Endothelial cell of umbilical vein (primary cell): ENCODE data around the gene ANKDD1A. TPM values are rescaled to one million over a fixed set of nuclear protein-coding genes. Genes with fewer than 3 reads are reported as not detected.

Experiments
- BruUV-seq: library from RNA; stranded (reverse); fragments of 400-500 nt; replicated peaks from 2 replicates; lab custom pipeline; 2021; lab: Mats Ljungman, UMichigan
- CTCF ChIA-PET: fragments of 300-600, 350-600 bp; sonication (Branson Sonifier 250); formaldehyde crosslinking; loops from one replicate; lab custom pipeline; 2021; ENCODE audit warnings: antibody characterized with exemption, inconsistent platforms; lab: Charles Lee
- POLR2A ChIA-PET: fragments of 300-600, 350-600 bp; sonication (Branson Sonifier 250); formaldehyde crosslinking; loops from one replicate; lab custom pipeline; 2021; ENCODE audit warnings: antibody characterized with exemption, inconsistent platforms; lab: Charles Lee
- DNase-seq: peaks from one replicate; pipeline ENCODE4 v3.0.0-alpha.2; 2011; ENCODE audit warnings: low read depth, low spot score
- FAIRE-seq: peaks from 2 replicates; lab custom pipeline; 2011; peaks lifted over from hg19 to GRCh38; lab: Jason Lieb, UNC
- H2AFZ ChIP-seq: 2 replicates; pipeline ENCODE4 v1.6.0; 2012; ENCODE audit warnings: low read depth, low read length, control low read depth, inconsistent platforms
- H3K27ac ChIP-seq: 2 replicates; pipeline ENCODE4 v1.5.1; 2011; ENCODE audit warnings: low read depth, mild to moderate bottlenecking, control low read depth, low read length, moderate library complexity; ENCODE audit not compliant: insufficient read depth
- H3K27me3 ChIP-seq, 2 experiments: 2 replicates each; pipeline versions ENCODE4 v1.6.0 to v1.6.1; 2011; ENCODE audit warnings: low read length in 2 of 2, mixed read lengths in 1 of 2; ENCODE audit not compliant: control insufficient read depth in 2 of 2, insufficient read depth in 2 of 2
- H3K36me3 ChIP-seq, 2 experiments: 2 replicates in 1 of 2; 3 replicates in 1 of 2; pipeline ENCODE4 v1.5.1; 2011; ENCODE audit warnings: low read length in 2 of 2, mild to moderate bottlenecking in 1 of 2, moderate library complexity in 1 of 2; ENCODE audit not compliant: control insufficient read depth in 2 of 2, insufficient read depth in 2 of 2; ENCODE audit errors: extremely low read depth in 1 of 2
- H3K4me1 ChIP-seq: 3 replicates; pipeline ENCODE4 v1.5.1; 2011; ENCODE audit warnings: mild to moderate bottlenecking, low read length; ENCODE audit not compliant: control insufficient read depth, insufficient read depth; ENCODE audit errors: extremely low read depth
- H3K4me2 ChIP-seq: 2 replicates; pipeline ENCODE4 v1.6.1; 2011; ENCODE audit warnings: low read length, control low read depth, mixed read lengths; ENCODE audit not compliant: insufficient read depth
- H3K4me3 ChIP-seq, 3 experiments: fragments of 200-600 bp in 1 of 3; sonication (generic), shearing (Covaris generic) in 1 of 3; replicated peaks in 1 of 3; 2 replicates each; pipeline ENCODE4 v1.5.1; 2011 to 2016; ENCODE audit warnings: control low read depth in 3 of 3, low read length in 3 of 3, mild to moderate bottlenecking in 2 of 3, inconsistent platforms in 1 of 3, low read depth in 1 of 3, moderate library complexity in 1 of 3; ENCODE audit not compliant: insufficient read depth in 1 of 3
- H3K79me2 ChIP-seq: 2 replicates; pipeline ENCODE4 v1.6.0; 2012; ENCODE audit warnings: low read length, inconsistent platforms; ENCODE audit not compliant: control insufficient read depth, insufficient read depth
- H3K9ac ChIP-seq: replicated peaks from 2 replicates; pipeline ENCODE3; 2011; ENCODE audit warnings: low read length, control low read depth; ENCODE audit not compliant: insufficient read depth; ENCODE audit errors: extremely low read depth
- H3K9me1 ChIP-seq: replicated peaks from 3 replicates; pipeline ENCODE4 v1.6.0; 2011; ENCODE audit warnings: mild to moderate bottlenecking, low read length; ENCODE audit not compliant: control insufficient read depth, insufficient read depth; ENCODE audit errors: extremely low read depth
- H3K9me3 ChIP-seq: replicated peaks from 2 replicates; pipeline ENCODE4 v1.5.1; 2012; ENCODE audit warnings: low read length, inconsistent platforms; ENCODE audit not compliant: control insufficient read depth, insufficient read depth
- H4K20me1 ChIP-seq: replicated peaks from 2 replicates; pipeline ENCODE3; 2011; ENCODE audit warnings: mild to moderate bottlenecking, low read length; ENCODE audit not compliant: control insufficient read depth, insufficient read depth; ENCODE audit errors: extremely low read depth
- EZH2 ChIP-seq: IDR thresholded peaks from 2 replicates; pipeline ENCODE4 v1.6.1; 2012; ENCODE audit warnings: borderline replicate concordance, low read depth, mild to moderate bottlenecking, moderate library complexity, low read length, inconsistent platforms; ENCODE audit not compliant: severe bottlenecking
- FOS ChIP-seq: IDR thresholded peaks from 2 replicates; pipeline ENCODE4 v1.6.1; 2011; ENCODE audit warnings: mild to moderate bottlenecking, low read length, moderate library complexity, borderline replicate concordance; ENCODE audit not compliant: insufficient read depth
- GATA2 ChIP-seq: IDR thresholded peaks from 2 replicates; pipeline ENCODE4 v1.7.0; 2011; ENCODE audit warnings: low read depth, mild to moderate bottlenecking, moderate library complexity, mixed read lengths, low read length; ENCODE audit not compliant: insufficient read length, insufficient read depth
- JUN ChIP-seq: IDR thresholded peaks from 2 replicates; pipeline ENCODE4 v1.6.1; 2011; ENCODE audit warnings: borderline replicate concordance, low read depth; ENCODE audit not compliant: insufficient read length, insufficient read depth
- MYC ChIP-seq: IDR thresholded peaks from one replicate; pipeline ENCODE4 v1.6.1; 2011; ENCODE audit warnings: mild to moderate bottlenecking, low read depth, low read length
- POLR2A ChIP-seq: IDR thresholded peaks from 2 replicates; pipeline ENCODE4 v1.6.1; 2012; ENCODE audit warnings: low read depth, mild to moderate bottlenecking, control low read depth, low read length
- POLR2AphosphoS5 ChIP-seq: IDR thresholded peaks from 2 replicates; pipeline ENCODE4 v1.6.1; 2012; ENCODE audit warnings: low read depth, mild to moderate bottlenecking, control low read depth, low read length, moderate library complexity; ENCODE audit not compliant: insufficient read depth
- dilution Hi-C: fragments of 300-500 bp; cut with MboI; formaldehyde crosslinking; loops from one replicate; pipeline ENCODE4 v1.15.0; 2019; ENCODE audit warnings: low sequenced_read_pairs; ENCODE audit not compliant: extremely low pct_ligation_motif_present
- intact Hi-C: fragments of 100-400 bp; cut with micrococcal nuclease; formaldehyde crosslinking; loops from one replicate; pipeline ENCODE4 v1.10.0; 2022
- polyA plus RNA-seq, 4 experiments: library from polyadenylated mRNA; depleted of rRNA in 3 of 4; stranded (reverse) in 3 of 4; unstranded in 1 of 4; fragments of >200 nt; gene quantifications; 2 replicates each; pipeline versions ENCODE4 v1.2.1 to v1.2.3, GENCODE V29; 2011 to 2012; ENCODE audit warnings: missing spikeins in 1 of 4
- total RNA-seq: library from RNA; stranded (reverse); gene quantifications from 2 replicates; pipeline ENCODE4 v1.2.3, GENCODE V29; 2021
- TF ChIP-seq, protein P1 (sequence below): IDR thresholded peaks from 2 replicates; pipeline ENCODE4 v1.6.1; 2011; ENCODE audit not compliant: insufficient read depth, insufficient read length
- TF ChIP-seq, protein P2 (sequence below), 2 donors: IDR thresholded peaks; 1 replicate in 1 of 2; 2 replicates in 1 of 2; pipeline ENCODE4 v1.5.1; 2011; ENCODE audit warnings: low read length in 2 of 2, mild to moderate bottlenecking in 2 of 2, moderate library complexity in 2 of 2, control low read depth in 1 of 2, inconsistent platforms in 1 of 2, low read depth in 1 of 2; ENCODE audit not compliant: insufficient read depth in 1 of 2; ENCODE audit errors: extremely low read depth in 1 of 2

Gene ANKDD1A
- total and polyA plus RNA-seq, 2 donors (not counting 3 experiments of a cell fraction or from before 2014, with no cell fraction given) = 2.0 to 2.4 TPM

GRCh38 chr15:64981812-64982431 is 70.2 kb downstream of the ANKDD1A start:
- no peak for FAIRE-seq
- H3K79me2 ChIP-seq = peaks cover 16% of the 10 kb centered on the region
- H3K9me1 ChIP-seq = peaks cover 2% of the 10 kb centered on the region
- no peak overlapping the region for H3K4me2 ChIP-seq
- H3K4me1 ChIP-seq = peaks cover 15% of the 10 kb centered on the region
- CTCF ChIA-PET = no interaction called here
- no peak overlapping the region for H3K4me3 ChIP-seq
- no peak overlapping the region for H3K9ac ChIP-seq
- no peak overlapping the region for H3K27ac ChIP-seq
- dilution Hi-C loops = no loop called here
- H4K20me1 ChIP-seq = no peaks in the 10 kb centered on the region
- peaks cover 8 to 11% of the 10 kb centered on the region in 2 experiments for H3K36me3 ChIP-seq
- no peak for DNase-seq
- H3K27me3 ChIP-seq = no peaks in the 10 kb centered on the region
- POLR2A ChIA-PET = interaction anchor here (0.6 to 0.7 kb wide), 2 partner anchors 8 to 39 kb away, joined by 3 to 4 read pairs; partner anchors contain the start of gene SPG21
- intact Hi-C loops = no loop called here
- no peak overlapping the region for H2AFZ ChIP-seq
- H3K9me3 ChIP-seq = no peaks in the 10 kb centered on the region
- TF ChIP-seq FOS (no peak), MYC (no peak), POLR2AphosphoS5 (no peak), POLR2A (no peak), GATA2 (no peak), JUN (no peak), EZH2 (no peak)
- TF ChIP-seq, protein P1, sequence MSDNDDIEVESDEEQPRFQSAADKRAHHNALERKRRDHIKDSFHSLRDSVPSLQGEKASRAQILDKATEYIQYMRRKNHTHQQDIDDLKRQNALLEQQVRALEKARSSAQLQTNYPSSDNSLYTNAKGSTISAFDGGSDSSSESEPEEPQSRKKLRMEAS = no peak
- TF ChIP-seq, protein P2, sequence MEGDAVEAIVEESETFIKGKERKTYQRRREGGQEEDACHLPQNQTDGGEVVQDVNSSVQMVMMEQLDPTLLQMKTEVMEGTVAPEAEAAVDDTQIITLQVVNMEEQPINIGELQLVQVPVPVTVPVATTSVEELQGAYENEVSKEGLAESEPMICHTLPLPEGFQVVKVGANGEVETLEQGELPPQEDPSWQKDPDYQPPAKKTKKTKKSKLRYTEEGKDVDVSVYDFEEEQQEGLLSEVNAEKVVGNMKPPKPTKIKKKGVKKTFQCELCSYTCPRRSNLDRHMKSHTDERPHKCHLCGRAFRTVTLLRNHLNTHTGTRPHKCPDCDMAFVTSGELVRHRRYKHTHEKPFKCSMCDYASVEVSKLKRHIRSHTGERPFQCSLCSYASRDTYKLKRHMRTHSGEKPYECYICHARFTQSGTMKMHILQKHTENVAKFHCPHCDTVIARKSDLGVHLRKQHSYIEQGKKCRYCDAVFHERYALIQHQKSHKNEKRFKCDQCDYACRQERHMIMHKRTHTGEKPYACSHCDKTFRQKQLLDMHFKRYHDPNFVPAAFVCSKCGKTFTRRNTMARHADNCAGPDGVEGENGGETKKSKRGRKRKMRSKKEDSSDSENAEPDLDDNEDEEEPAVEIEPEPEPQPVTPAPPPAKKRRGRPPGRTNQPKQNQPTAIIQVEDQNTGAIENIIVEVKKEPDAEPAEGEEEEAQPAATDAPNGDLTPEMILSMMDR (IDR thresholded peaks at IDR 0.05; ENCODE audit: extremely low read depth in 1 of 2, insufficient read depth in 1 of 2, low read depth in 1 of 2, low read length in 2 of 2) = no peak
- no TSS peak for BruUV-seq
